Measurements from ENCODE around the gene NYAP1.
"Not testable (repeated sequence)": the region's sequence is repeated elsewhere in the genome, so short reads cannot be mapped to it uniquely, and the experiment has no call there.

Gene NYAP1

DNA sequence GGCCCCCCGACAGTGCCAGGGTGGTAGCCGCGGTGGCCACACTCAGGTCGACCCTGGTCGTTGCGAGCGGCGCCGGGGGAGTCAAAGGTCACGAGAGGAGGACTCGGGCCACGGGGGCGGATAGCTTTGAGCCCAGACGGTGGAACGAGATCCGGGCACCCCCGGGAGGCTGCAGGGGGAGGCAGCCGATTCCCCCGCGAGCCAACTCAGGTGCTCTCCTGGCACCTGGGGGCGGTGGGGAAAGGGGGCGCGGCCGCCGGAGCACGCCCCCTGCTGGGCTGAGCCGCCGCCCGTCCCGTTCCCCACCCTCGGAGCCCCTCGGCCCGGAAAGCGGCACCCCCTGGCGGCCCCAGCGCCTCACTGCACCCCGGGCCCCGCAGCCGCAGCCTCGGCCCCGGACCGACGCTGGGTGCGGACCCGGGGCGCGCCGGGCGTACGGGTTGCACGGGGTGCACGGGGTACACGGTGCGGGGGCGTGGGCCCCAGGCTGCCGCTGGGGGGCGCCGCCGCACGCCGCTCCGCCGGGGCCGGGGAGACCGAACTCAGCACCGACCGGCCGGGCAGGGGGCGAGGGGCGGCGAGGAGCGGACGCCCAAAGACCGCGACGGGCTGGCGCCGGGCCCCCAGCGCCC is 521 bp upstream of the NYAP1 start:
- DNase-seq (ENCODE audit: low spot score) = peak; percentile 78

DNA sequence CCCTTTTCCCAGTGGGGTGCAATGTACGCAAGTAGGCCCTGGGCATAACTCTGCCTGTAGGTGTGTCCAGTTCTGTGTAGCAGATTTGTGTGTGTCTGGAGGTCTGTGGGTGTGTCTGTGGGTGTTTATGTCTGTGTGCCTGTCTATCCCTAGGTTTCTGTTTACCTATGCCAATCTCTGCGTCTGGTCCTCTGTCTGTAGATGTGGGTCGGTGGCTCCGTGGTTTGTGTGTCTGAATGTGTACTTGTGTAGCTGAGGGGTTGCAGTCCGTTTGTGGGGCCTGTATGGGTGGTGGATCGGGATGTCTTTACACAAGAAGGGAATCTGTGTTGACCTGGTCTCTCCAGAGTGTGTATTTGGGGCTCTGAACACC is 932 bp downstream of the NYAP1 start:
- no peak for DNase-seq (ENCODE audit: low spot score)

DNA sequence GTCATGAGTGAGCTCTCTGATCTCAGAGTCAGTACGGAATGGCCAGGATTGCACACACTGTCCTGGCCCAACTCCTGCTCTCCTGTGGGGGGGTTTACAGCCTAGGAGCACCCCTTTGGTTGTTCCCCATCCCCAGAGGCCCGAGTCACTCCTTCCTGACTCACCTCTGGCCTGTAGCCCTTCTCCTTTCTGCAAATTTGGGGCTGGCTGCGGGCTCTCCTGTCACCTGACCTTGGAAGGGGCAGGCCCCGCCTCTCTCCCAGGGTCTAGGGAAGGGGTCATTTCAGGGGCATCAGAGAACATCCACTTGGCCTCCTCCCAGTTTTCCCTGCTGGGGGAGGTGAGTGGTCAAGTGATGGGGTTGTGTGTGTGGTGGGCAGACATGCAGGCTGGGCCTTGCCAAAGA is 1.7 kb downstream of the NYAP1 start:
- no peak for DNase-seq (ENCODE audit: low spot score)

DNA sequence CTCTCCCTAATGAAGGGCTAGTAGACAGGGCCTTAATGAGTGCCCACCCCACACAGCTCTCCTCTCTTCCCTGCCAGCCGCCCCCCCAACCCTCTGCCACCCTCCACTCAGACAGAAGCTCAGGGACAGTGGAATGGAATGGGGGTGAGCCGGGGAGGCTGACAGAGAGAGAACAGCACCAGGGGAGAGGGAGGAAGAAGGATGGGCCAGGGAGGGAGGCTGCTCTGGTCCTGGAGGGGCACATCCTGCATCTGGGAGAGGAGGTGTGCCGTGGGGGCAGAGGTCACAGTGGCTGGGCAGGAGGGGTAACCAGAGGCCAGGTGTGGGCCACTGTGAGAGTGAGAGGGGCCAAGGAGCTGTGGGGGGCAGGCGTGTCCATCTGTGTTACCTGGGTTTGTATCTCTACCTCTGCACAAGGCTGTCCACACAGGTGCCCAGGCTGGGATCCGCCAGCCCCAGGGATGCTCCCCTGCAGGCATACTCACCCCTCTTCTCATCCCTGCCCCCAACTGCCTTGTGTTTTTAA is 2.4 kb downstream of the NYAP1 start:
- no peak for DNase-seq (ENCODE audit: low spot score)

DNA sequence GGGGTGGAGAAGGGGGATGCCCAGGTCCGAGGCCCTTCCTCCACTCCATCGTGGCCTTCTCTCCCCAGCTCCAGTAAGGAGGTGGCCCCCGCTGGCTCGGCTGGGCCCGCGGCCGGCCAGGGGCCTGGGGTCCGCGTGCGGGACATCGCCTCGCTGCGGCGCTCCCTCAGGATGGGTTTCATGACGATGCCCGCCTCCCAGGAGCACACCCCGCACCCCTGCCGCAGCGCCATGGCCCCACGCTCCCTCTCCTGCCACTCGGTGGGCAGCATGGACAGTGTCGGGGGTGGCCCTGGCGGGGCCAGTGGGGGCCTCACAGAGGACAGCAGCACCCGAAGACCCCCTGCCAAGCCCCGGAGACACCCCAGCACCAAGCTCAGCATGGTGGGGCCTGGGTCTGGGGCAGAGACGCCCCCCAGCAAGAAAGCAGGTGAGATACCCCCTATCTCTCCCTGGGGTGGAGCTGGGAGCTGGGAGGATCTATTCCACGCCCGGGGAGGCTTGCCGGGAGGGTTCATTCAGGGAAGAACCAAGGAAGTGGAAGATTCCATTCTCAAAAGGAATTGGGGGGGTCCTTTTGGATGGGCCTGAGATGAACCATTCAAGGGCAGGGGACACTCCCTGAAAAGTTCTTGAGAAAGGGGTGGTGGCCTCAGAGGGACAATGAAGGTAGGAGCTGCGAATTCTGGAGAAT is 3.2 kb downstream of the NYAP1 start:
- no peak for DNase-seq (ENCODE audit: low spot score)

DNA sequence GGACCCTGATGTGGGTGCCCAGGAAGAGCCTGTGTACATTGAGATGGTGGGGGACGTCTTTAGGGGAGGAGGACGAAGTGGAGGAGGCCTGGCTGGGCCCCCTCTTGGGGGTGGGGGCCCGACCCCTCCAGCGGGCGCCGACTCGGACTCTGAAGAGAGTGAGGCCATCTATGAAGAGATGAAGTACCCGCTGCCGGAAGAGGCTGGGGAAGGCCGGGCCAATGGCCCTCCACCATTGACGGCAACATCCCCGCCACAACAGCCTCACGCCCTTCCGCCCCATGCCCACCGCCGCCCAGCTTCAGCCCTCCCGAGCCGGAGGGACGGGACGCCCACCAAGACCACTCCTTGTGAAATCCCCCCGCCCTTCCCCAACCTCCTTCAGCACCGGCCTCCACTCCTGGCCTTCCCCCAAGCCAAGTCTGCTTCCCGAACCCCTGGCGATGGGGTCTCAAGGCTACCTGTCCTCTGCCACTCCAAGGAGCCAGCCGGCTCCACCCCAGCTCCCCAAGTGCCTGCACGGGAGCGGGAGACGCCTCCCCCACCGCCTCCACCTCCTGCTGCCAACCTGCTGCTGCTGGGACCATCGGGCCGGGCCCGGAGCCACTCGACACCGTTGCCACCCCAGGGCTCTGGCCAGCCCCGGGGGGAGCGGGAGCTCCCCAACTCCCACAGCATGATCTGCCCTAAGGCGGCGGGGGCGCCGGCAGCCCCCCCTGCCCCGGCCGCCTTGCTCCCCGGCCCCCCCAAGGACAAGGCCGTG is 4.8 kb downstream of the NYAP1 start:
- DNase-seq (ENCODE audit: low spot score) = no peak

DNA sequence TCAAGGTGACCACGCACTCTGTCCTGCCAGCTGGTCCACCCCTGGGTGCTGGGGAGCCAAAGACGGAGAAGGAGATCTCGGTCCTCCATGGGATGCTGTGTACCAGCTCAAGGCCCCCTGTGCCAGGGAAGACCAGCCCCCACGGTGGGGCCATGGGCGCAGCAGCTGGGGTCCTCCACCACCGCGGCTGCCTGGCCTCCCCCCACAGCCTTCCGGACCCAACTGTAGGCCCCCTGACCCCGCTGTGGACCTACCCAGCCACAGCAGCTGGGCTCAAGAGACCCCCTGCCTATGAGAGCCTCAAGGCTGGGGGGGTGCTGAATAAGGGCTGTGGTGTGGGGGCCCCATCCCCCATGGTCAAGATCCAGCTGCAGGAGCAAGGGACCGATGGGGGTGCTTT is 5.4 kb downstream of the NYAP1 start:
- DNase-seq (ENCODE audit: low spot score) = no peak

DNA sequence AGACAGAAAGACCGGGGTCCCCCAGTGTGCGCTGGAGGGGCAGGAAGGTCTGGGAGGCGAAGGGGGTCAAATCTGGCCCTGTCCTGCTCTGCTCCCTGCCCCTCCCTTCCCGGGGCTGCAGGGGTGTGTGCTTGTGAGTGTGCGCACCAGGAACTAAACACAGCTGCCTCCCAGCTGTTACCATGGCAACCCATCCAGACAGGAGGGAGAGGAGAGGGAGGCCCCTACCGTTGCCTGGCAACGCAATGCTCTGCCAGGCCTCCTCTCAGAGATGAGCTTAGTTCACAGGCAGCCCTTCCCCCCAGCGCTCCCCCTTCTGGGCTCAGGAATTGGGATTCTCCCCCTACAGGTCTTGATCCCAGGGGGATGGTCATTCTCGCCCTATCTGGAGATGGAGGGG is 6.1 kb downstream of the NYAP1 start:
- peak; percentile 86 for DNase-seq (ENCODE audit: low spot score)

DNA sequence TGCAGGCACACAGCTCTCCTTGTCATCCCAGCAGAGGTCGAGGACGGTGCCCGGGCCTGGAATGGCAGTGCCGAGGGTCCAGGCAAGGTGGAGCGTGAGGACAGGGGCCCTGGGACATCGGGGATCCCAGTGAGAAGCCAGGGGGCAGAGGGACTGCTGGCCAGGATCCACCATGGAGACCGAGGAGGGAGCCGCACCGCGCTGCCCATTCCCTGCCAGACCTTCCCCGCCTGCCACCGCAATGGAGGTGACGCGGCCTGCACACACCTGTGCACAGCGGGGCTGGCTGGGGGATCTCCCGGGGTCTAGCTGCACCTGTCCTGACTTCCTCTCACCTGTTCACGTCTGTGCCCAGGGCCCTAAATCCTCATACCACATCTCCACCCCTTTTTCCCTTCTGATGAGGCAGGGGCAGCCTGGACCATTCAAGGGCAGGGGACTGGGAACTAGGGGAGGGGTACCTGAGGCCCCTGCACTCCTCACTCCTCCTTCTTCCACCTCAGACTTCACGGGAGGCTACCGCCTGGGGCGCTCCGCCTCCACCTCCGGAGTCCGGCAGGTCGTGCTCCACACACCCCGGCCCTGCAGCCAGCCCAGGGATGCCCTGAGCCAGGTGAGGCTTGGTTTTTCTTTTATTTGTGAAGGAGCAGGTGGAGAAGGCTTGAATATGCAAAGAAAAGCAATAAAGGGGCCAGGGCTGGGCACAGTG is 6.9 kb downstream of the NYAP1 start:
- DNase-seq (ENCODE audit: low spot score) = no peak

DNA sequence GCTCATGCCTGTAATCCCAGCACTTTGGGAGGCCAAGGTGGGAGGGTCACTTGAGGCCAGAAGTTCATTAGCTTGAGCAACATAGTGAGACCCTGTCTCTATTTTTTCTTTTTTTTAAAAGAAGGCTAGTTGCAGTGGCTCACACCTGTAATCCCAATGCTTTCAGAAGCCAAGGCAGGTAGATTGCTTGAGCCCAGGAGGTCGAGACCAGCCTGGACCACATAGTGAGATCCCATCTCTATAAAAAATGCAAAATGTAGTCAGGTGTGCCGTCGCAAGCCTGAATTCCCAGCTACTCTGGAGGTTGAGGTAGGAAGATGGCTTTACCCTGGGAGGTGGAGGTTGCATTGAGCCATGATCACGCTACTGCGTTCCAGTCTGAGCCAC is 7.5 kb downstream of the NYAP1 start:
- DNase-seq (ENCODE audit: low spot score) = no peak

DNA sequence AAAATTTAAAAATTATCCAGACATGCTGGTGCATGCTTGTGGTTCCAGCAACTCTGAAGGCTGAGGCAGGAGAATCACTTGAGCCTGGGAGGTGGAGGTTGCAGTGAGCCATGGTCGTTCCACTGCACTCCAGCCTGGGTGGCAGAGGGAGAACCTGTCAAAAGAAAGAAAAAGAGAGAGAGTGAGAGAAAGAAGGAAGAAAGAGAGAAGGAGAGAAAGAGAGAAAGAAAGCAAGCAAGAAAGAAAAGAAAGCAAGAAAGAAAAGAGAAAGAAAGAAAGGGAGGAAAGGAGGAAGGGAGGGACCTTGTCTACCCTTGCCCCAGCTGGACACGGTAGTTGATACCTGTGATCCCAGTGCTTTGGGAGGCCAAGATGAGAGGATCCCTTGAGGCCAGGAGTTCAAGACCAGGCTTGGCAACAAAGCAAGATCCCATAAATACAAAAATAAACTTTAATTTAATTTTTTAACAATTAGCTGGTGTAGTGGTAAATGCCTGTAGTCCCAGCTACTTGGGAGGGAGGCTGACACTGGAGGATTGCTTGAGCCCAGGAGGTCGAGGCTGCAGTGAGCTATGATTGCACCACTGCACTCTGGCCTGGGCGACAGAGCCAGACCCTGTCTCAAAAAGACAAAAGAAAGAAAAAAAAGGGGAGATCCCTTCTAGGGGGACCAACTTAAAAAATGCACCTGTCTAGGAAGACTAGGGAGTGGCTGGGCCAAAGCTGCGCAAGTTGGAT is 9.2 kb downstream of the NYAP1 start:
- DNase-seq (ENCODE audit: low spot score) = no peak

DNA sequence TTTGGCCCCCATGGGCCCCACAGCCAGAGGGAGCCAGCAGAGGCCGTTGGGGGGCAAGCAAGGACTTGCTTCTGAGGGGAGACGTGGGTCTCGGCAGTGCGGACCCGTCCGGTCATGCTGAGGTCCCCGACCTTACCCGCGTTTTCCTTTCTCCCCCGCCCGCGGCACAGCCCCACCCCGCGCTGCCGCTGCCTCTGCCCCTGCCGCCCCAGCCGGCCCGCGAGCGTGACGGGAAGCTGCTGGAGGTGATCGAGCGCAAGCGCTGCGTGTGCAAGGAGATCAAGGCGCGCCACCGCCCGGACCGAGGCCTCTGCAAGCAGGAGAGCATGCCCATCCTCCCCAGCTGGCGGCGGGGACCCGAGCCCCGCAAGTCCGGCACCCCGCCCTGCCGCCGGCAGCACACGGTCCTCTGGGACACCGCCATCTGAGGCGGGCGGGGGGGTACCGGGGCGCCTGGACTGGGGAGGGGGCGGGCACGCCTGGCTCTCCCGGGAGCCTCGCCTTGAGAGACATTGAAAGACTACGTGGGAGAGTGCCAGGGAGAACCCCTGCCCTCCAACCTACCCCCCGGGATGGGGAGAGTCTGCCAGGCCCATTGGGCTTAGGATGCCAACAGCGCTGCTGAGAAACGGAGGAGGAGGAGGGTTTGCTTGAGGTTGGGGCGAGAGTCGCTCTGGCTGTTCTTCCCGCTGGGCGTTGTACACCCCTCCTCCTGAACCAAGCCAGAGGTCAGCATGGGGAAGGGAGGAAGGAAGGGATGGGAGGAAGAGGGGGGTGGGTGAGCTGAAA is 9.9 kb downstream of the NYAP1 start:
- DNase-seq (ENCODE audit: low spot score) = peak; percentile 8

DNA sequence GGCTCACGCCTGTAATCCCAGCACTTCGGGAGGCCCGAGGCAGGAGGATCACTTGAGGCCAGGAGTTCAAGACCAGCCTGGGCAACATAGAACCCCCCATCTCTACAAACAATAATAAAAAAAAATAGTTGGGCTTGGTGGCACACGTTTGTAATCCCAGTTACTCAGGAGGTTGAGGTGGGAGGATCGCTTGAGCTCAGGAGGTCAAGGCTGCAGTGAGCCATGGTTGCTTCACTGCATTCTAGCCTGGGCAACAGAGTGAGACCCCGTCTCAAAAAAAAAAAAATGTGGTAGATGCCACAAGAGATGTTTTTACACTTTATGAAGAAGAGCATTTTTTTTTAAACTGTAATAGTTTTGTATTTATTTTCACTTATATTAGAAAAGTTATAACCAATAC is 12.8 kb downstream of the NYAP1 start:
- DNase-seq (ENCODE audit: low spot score) = no peak

DNA sequence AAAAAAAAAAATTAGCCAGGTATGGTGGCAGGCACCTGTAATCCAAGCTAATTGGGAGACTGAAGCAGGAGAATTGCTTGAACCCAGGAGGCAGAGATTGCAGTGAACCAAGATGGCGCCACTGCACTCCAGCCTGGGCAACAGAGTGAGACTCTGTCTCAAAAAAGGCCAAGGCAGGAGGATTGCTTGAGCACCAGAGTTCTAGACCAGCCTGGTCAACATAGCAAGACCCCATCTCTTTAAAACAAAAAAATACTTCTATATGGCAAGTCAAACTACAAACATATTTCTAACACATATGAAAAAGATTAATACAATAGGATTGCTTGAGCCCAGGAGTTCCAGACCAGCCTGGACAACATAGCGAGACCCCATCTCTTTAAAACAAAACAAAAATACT is 17.0 kb downstream of the NYAP1 start:
- DNase-seq (ENCODE audit: low spot score) = not testable (repeated sequence)

DNA sequence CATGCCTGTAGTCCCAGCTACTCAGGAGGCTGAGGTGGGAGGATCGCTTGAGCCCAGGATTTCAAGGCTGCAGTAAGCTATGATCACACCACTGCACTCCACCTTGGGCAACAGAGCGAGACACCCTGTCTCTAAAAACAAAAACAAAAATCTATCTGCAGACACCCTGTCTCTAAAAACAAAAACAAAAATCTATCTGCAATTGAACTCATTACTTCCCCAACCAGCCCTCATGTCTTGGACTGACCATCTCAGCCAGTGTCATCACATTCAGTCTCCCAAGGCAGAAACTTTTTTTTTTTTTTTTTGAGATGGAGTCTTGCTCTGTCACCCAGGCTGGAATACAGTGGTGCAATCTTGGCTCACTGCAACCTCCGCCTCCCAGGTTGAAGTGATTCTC is 20.3 kb downstream of the NYAP1 start:
- DNase-seq (ENCODE audit: low spot score) = not testable (repeated sequence)

DNA sequence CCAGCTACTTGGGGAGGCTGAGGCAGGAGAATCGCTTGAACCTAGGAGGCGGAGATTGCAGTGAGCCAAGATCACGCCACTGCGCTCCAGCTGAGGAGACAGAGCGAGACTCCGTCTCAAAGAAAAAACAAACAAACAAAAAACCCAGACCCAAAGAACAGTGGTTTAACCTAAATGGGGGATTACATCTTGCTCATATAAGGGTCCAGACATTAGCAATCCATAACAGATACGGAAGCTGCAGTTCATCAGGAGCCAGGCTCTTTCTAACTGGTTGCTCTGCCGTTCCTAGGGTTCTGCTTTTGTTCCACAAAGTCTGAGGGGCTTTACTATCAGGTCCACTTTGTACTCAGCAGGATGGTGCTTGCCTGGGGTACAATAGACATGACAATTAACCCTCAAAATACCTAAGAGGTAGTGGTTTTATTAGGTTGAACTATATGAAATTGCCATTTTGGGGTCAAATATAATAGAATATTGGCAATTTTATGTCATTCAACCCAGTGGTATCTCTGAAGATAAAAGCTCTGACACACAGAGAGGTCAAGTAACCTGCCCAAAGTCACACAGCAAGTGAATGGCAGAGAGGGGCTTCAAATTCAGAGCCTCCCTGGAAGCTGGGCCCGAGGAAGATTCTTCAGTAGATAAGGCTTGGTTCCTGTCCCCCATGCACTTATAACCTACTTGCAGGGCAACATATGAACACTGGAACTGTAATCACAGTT is 21.3 kb downstream of the NYAP1 start:
- no peak for DNase-seq (ENCODE audit: low spot score)

DNA sequence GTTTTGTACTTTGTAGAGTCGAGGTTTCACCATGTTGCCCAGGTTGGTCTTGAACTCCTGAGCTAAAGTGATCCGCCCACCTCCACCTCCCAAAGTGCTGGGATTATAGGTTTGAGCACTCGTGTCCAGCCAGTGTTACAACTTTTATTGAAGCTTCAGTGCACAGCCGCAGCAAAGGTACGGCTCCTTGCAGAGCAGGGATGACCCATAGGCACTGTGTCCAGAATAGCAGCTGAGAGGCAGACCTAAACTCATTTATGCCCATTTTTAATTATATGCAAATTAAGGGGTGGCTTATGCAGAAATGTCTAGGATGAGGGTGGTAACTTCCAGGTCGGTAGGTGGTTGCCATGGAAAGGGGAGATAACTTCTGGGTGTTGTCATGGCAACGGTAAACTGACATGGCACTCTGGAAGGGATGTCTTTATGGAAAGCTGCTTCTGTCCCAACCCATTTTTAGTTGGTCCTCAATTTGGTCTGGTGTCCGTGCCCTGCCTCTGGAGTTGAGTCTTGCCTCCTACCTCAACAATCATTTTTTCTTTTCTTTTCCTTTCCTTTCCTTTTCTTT is 22.7 kb downstream of the NYAP1 start:
- no peak for DNase-seq (ENCODE audit: low spot score)

DNA sequence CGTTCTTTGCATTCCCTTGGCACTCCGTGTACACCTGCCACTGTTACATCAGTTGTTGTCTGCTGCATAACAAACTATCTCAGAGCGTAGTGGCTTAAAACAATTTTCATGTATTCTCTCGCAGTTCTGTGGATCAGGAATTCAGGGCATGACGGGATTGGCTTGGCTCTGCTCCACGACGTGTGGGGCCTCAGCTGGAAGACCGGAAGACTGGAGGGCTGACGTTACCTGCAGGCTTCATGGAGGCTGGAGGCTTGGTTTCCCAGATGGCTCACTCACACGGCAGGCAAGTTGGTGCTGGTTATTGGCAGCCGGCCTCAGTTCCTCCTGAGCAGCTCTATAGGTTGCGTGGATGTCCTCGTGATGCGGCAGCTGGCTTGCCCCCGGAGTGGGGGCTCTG is 25.5 kb downstream of the NYAP1 start:
- peak; percentile 49 for DNase-seq (ENCODE audit: low spot score)

DNA sequence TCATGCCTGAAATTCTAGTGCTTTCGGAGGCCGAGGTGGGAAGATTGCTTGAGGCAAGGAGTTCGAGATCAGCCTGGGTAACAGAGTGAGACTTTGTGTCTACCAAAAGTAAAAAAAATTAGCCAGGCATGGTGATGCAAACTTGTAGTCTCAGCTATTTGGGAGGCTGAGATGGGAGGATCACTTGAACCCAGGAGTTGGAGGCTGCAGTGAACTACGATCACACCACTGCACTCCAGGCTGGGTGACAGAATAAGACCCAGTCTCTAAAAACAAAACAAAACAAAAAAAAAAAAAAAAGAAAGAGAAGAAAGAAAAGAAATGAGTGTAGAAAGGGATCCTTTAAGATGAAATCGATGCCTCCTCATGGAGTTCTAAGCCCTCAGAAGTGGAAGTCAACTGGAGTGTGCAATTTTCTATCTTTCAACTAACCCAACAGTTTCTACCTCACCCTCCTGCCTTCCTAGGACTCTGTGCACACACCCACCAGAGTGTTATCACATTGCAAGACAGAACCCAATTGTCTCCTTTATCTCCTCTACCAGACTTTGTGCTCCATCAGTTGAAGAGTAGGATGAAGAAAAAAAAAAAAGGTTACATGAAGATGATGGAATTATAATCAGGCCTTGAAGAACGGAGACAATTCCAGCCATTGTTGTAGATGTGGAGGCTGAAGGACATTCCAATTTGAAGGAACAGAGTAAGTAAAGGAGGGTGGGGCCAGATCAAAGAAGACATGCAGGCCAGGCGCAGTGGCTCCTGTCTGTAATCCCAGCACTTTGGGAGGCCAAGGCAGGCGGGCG is 26.9 kb downstream of the NYAP1 start:
- DNase-seq (ENCODE audit: low spot score) = no peak
